ENCODE data around the gene ATP6V0E2. TPM values are rescaled to one million over a fixed set of nuclear protein-coding genes. Genes with fewer than 3 reads are reported as not detected.

The ATP6V0E2 gene
- total RNA-seq, 1 experiment from 2014 or later = 50.1 TPM

- Histone ChIP-seq H3K27ac (ENCODE audit: low read depth, low read length, poor library complexity, severe bottlenecking) (no peak overlapping the region), H3K4me1 (ENCODE audit: insufficient read depth, low read length, poor library complexity, severe bottlenecking) (peaks cover 7% of the 10 kb centered on the region), H3K36me3 (ENCODE audit: insufficient read depth, low read length, poor library complexity, severe bottlenecking) (no peaks in the 10 kb centered on the region), H3K9me3 (ENCODE audit: low read depth, low read length, poor library complexity, severe bottlenecking) (no peaks in the 10 kb centered on the region), H3K4me3 (ENCODE audit: low read depth, low read length, poor library complexity, severe bottlenecking) (no peak overlapping the region), H3K27me3 (replicated peaks; ENCODE audit: insufficient read depth, low read depth, low read length, poor library complexity) (no peaks in the 10 kb centered on the region)
- TF ChIP-seq CTCF (conservative IDR thresholded peaks at IDR 0.05; ENCODE audit: low read depth, low read length) (no peak), EZH2 (IDR thresholded peaks at IDR 0.05; ENCODE audit: borderline replicate concordance, low read depth, low read length, poor library complexity, severe bottlenecking) (no peak)
- BruUV-seq (replicated peaks) = no TSS peak
- CTCF ChIA-PET = no interaction called here
- intact Hi-C loops (cut with micrococcal nuclease; ENCODE audit: unreplicated experiment) = no loop called here
- POLR2A ChIA-PET (ENCODE audit: low non-redundant PET) = no interaction called here
- no peak for DNase-seq (ENCODE audit: low spot score)
Observed at GRCh38 chr7:149843566-149843965, 30.2 kb upstream of the ATP6V0E2 start.

- POLR2A ChIA-PET (ENCODE audit: low non-redundant PET) = no interaction called here
- BruUV-seq (replicated peaks) = no TSS peak
- intact Hi-C loops (cut with micrococcal nuclease; ENCODE audit: unreplicated experiment) = no loop called here
Observed at GRCh38 chr7:149844445-149844844, 29.3 kb upstream of the ATP6V0E2 start.

GRCh38 chr7:149845257-149845980 lies 28.4 kb upstream of the ATP6V0E2 start:
- Histone ChIP-seq H3K9me3 (ENCODE audit: low read depth, low read length, poor library complexity, severe bottlenecking) (no peaks in the 10 kb centered on the region), H3K27me3 (replicated peaks; ENCODE audit: insufficient read depth, low read depth, low read length, poor library complexity) (no peaks in the 10 kb centered on the region), H3K27ac (ENCODE audit: low read depth, low read length, poor library complexity, severe bottlenecking) (no peak overlapping the region), H3K36me3 (ENCODE audit: insufficient read depth, low read length, poor library complexity, severe bottlenecking) (no peaks in the 10 kb centered on the region), H3K4me1 (ENCODE audit: insufficient read depth, low read length, poor library complexity, severe bottlenecking) (no peaks in the 10 kb centered on the region), H3K4me3 (ENCODE audit: low read depth, low read length, poor library complexity, severe bottlenecking) (no peak overlapping the region)
- POLR2A ChIA-PET (ENCODE audit: low non-redundant PET) = no interaction called here
- TF ChIP-seq EZH2 (IDR thresholded peaks at IDR 0.05; ENCODE audit: borderline replicate concordance, low read depth, low read length, poor library complexity, severe bottlenecking) = no peak
- no peak for TF ChIP-seq CTCF (conservative IDR thresholded peaks at IDR 0.05; ENCODE audit: low read depth, low read length)
- intact Hi-C loops (cut with micrococcal nuclease; ENCODE audit: unreplicated experiment) = no loop called here
- BruUV-seq (replicated peaks) = no TSS peak
- CTCF ChIA-PET = no interaction called here
- DNase-seq (ENCODE audit: low spot score) = no peak

More at GRCh38 chr7:149844445-149844844, 29.3 kb upstream of the ATP6V0E2 start:
- TF ChIP-seq EZH2 (IDR thresholded peaks at IDR 0.05; ENCODE audit: borderline replicate concordance, low read depth, low read length, poor library complexity, severe bottlenecking) = no peak
- TF ChIP-seq CTCF (conservative IDR thresholded peaks at IDR 0.05; ENCODE audit: low read depth, low read length) = no peak
- CTCF ChIA-PET = no interaction called here
- Histone ChIP-seq H3K27ac (ENCODE audit: low read depth, low read length, poor library complexity, severe bottlenecking) (no peak overlapping the region), H3K36me3 (ENCODE audit: insufficient read depth, low read length, poor library complexity, severe bottlenecking) (no peaks in the 10 kb centered on the region), H3K4me1 (ENCODE audit: insufficient read depth, low read length, poor library complexity, severe bottlenecking) (peaks cover 2% of the 10 kb centered on the region), H3K4me3 (ENCODE audit: low read depth, low read length, poor library complexity, severe bottlenecking) (no peak overlapping the region), H3K27me3 (replicated peaks; ENCODE audit: insufficient read depth, low read depth, low read length, poor library complexity) (no peaks in the 10 kb centered on the region), H3K9me3 (ENCODE audit: low read depth, low read length, poor library complexity, severe bottlenecking) (no peaks in the 10 kb centered on the region)
- DNase-seq (ENCODE audit: low spot score) = no peak

All from A673 (cell line).